Keratinocyte (primary cell): ENCODE measurements around the gene MAMDC2. TPM values are rescaled to one million over a fixed set of nuclear protein-coding genes. Genes with fewer than 3 reads are reported as not detected.

ENCODE experiments used
- DNase-seq: peaks from one replicate; pipeline ENCODE4 v3.0.0-alpha.2; 2011; ENCODE audit warnings: low read depth, missing footprints, low spot score
- FAIRE-seq: peaks from 2 replicates; lab custom pipeline; 2011; peaks lifted over from hg19 to GRCh38; lab: Jason Lieb, UNC
- H2AFZ ChIP-seq: 2 replicates; pipeline ENCODE4 v1.6.0; 2012; ENCODE audit warnings: low read length, control low read depth, inconsistent platforms; ENCODE audit not compliant: control insufficient read depth
- H3K27ac ChIP-seq: 2 replicates; pipeline ENCODE4 v1.5.1; 2011; ENCODE audit warnings: low read length; ENCODE audit not compliant: control insufficient read depth, insufficient read depth
- H3K27me3 ChIP-seq: 3 replicates; pipeline ENCODE4 v1.6.0; 2011; ENCODE audit warnings: low read length; ENCODE audit not compliant: control insufficient read depth, insufficient read depth; ENCODE audit errors: extremely low read depth
- H3K36me3 ChIP-seq, 2 experiments: 2 replicates in 1 of 2; 3 replicates in 1 of 2; pipeline ENCODE4 v1.5.1; 2011; ENCODE audit warnings: low read length in 2 of 2, mild to moderate bottlenecking in 1 of 2; ENCODE audit not compliant: control insufficient read depth in 2 of 2, insufficient read depth in 2 of 2; ENCODE audit errors: extremely low read depth in 1 of 2
- H3K4me1 ChIP-seq: 3 replicates; pipeline ENCODE4 v1.5.1; 2011; ENCODE audit warnings: low read length; ENCODE audit not compliant: control insufficient read depth, insufficient read depth; ENCODE audit errors: extremely low read depth
- H3K4me2 ChIP-seq: 3 replicates; pipeline ENCODE4 v1.6.0; 2011; ENCODE audit warnings: low read depth, low read length; ENCODE audit not compliant: control insufficient read depth, insufficient read depth; ENCODE audit errors: extremely low read depth
- H3K4me3 ChIP-seq, 3 experiments: fragments of 200-600 bp in 1 of 3; sonication (generic) in 1 of 3; 2 replicates in 2 of 3; 3 replicates in 1 of 3; pipeline ENCODE4 v1.5.1; 2011 to 2016; ENCODE audit warnings: low read length in 3 of 3, mild to moderate bottlenecking in 3 of 3, control low read depth in 2 of 3, inconsistent platforms in 1 of 3, low read depth in 1 of 3, mixed read lengths in 1 of 3, mixed run types in 1 of 3, moderate library complexity in 1 of 3; ENCODE audit not compliant: control insufficient read depth in 2 of 3, insufficient read depth in 2 of 3; ENCODE audit errors: extremely low read depth in 1 of 3
- H3K79me2 ChIP-seq: 2 replicates; pipeline ENCODE4 v1.6.0; 2012; ENCODE audit warnings: low read length; ENCODE audit not compliant: control insufficient read depth, insufficient read depth
- H3K9ac ChIP-seq: 3 replicates; pipeline ENCODE4 v1.6.0; 2011; ENCODE audit warnings: low read length; ENCODE audit not compliant: control insufficient read depth, insufficient read depth; ENCODE audit errors: extremely low read depth
- H3K9me1 ChIP-seq: 3 replicates; pipeline ENCODE4 v1.6.0; 2011; ENCODE audit warnings: low read length; ENCODE audit not compliant: control insufficient read depth, insufficient read depth; ENCODE audit errors: extremely low read depth
- H3K9me3 ChIP-seq: 2 replicates; pipeline ENCODE4 v1.5.1; 2012; ENCODE audit warnings: low read depth, low read length; ENCODE audit not compliant: control insufficient read depth
- H4K20me1 ChIP-seq: 3 replicates; pipeline ENCODE4 v1.6.0; 2011; ENCODE audit warnings: low read length; ENCODE audit not compliant: control insufficient read depth, insufficient read depth; ENCODE audit errors: extremely low read depth
- CTCF ChIP-seq, 3 experiments: IDR thresholded peaks in 1 of 3; conservative IDR thresholded peaks in 1 of 3; optimal IDR thresholded peaks in 1 of 3; 2 replicates in 2 of 3; 3 replicates in 1 of 3; pipeline versions ENCODE3 to v1.5.1; 2011; ENCODE audit warnings: low read length in 3 of 3, mild to moderate bottlenecking in 3 of 3, moderate library complexity in 2 of 3, control low read depth in 1 of 3, inconsistent platforms in 1 of 3; ENCODE audit not compliant: insufficient read depth in 2 of 3; ENCODE audit errors: extremely low read depth in 1 of 3
- EZH2 ChIP-seq: IDR thresholded peaks from one replicate; pipeline ENCODE4 v1.6.1; 2012; ENCODE audit warnings: inconsistent platforms, mild to moderate bottlenecking, low read length, moderate library complexity
- dilution Hi-C: fragments of 300-500 bp; cut with MboI; formaldehyde crosslinking; loops from one replicate; pipeline ENCODE4 v1.7.0; 2020; ENCODE audit warnings: low sequenced_read_pairs; ENCODE audit not compliant: extremely low pct_ligation_motif_present
- polyA plus RNA-seq, 5 experiments: library from polyadenylated mRNA; depleted of rRNA in 3 of 5; stranded (reverse) in 3 of 5; stranded (forward) in 1 of 5; unstranded in 1 of 5; fragments of >200 nt; gene quantifications; 1 replicate in 1 of 5; 2 replicates in 3 of 5; 3 replicates in 1 of 5; pipeline versions ENCODE4 v1.2.1 to v1.2.3, GENCODE V29; 2011 to 2012; ENCODE audit warnings: missing spikeins in 2 of 5, low read depth in 1 of 5, low replicate concordance in 1 of 5

MAMDC2 gene
- polyA plus RNA-seq, 1 donor (not counting 4 experiments of a cell fraction or from before 2014, with no cell fraction given), result 4.2 TPM

GRCh38 chr9:70250221-70250620 is 206.6 kb downstream of the MAMDC2 start:
- Histone ChIP-seq H2AFZ (no peak overlapping the region), H3K9ac (no peak overlapping the region), H3K27ac (no peak overlapping the region), H3K27me3 (no peaks in the 10 kb centered on the region), H3K4me2 (no peak overlapping the region), H3K4me1 (peaks cover 2% of the 10 kb centered on the region), H4K20me1 (no peaks in the 10 kb centered on the region), H3K9me1 (no peaks in the 10 kb centered on the region), H3K4me3 (no peak overlapping the region), H3K79me2 (no peaks in the 10 kb centered on the region), H3K9me3 (no peaks in the 10 kb centered on the region), H3K36me3 (no peaks in the 10 kb centered on the region)
- TF ChIP-seq EZH2 (no peak), CTCF (optimal IDR thresholded peaks at IDR 0.05 in 1 of 3, IDR thresholded peaks at IDR 0.05 in 1 of 3, conservative IDR thresholded peaks at IDR 0.05 in 1 of 3; ENCODE audit: extremely low read depth in 1 of 3, insufficient read depth in 2 of 3, low read length in 3 of 3) (no peak)
- FAIRE-seq (no peak), DNase-seq (no peak)
- dilution Hi-C loops, result no loop called here

GRCh38 chr9:70255486-70255885 is 211.8 kb downstream of the MAMDC2 start:
- peak overlapping the region in 2 of 3 experiments; percentile 4 to 24 for H3K4me3 ChIP-seq
- H3K9ac ChIP-seq, result peak overlapping the region; percentile 54
- H3K9me1 ChIP-seq, result no peaks in the 10 kb centered on the region
- dilution Hi-C loops, result no loop called here
- no peaks in the 10 kb centered on the region for H3K9me3 ChIP-seq
- DNase-seq (no peak), FAIRE-seq (no peak)
- TF ChIP-seq CTCF (optimal IDR thresholded peaks at IDR 0.05 in 1 of 3, IDR thresholded peaks at IDR 0.05 in 1 of 3, conservative IDR thresholded peaks at IDR 0.05 in 1 of 3; ENCODE audit: extremely low read depth in 1 of 3, insufficient read depth in 2 of 3, low read length in 3 of 3), result no peak
- peaks cover 39% of the 10 kb centered on the region for H3K4me1 ChIP-seq
- H3K27me3 ChIP-seq, result no peaks in the 10 kb centered on the region
- H4K20me1 ChIP-seq, result peaks cover 2% of the 10 kb centered on the region
- H3K27ac ChIP-seq, result peak overlapping the region; percentile 67
- peaks cover 0 to 2% of the 10 kb centered on the region in 2 experiments for H3K36me3 ChIP-seq
- H3K4me2 ChIP-seq, result peak overlapping the region; percentile 84
- H3K79me2 ChIP-seq, result peaks cover 16% of the 10 kb centered on the region
- peak overlapping the region; percentile 60 for H2AFZ ChIP-seq
